Measurements from ENCODE around the gene TNIP2. TPM values are rescaled to one million over a fixed set of nuclear protein-coding genes. Genes with fewer than 3 reads are reported as not detected.

TNIP2 gene
- total and polyA plus RNA-seq, 3 donors from 2014 or later: 35.1 to 108 (median 99.7) TPM

DNA sequence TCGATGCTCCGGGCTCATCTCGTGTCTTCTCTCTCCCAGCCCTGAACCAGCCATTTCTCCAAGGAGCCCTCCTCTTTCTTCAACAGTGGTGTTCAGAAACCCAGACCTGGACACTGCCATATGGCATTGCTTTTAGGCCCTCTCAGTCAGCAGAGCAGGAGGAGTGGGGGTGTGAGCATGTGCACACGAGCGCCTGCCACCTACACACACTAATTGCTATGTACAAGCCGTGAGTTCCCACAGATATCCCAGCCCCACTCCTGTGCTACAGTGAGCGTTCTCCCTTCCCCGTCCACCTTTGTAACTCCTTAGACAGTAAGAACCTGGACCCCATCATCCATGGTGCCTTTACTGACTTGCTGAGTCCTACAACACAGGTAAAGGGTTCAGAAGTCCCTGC is 53.8 kb downstream of the TNIP2 start:
- Histone ChIP-seq H3K27ac (no peak overlapping the region), H3K4me3 (no peak overlapping the region), H3K4me1 (no peaks in the 10 kb centered on the region), H3K27me3 (no peaks in the 10 kb centered on the region), H3K9me3 (no peaks in the 10 kb centered on the region), H3K36me3 (ENCODE audit: low read depth, missing control alignments) (no peaks in the 10 kb centered on the region)
- TF ChIP-seq POLR2A (IDR thresholded peaks at IDR 0.05): no peak
- TF ChIP-seq, protein P1, sequence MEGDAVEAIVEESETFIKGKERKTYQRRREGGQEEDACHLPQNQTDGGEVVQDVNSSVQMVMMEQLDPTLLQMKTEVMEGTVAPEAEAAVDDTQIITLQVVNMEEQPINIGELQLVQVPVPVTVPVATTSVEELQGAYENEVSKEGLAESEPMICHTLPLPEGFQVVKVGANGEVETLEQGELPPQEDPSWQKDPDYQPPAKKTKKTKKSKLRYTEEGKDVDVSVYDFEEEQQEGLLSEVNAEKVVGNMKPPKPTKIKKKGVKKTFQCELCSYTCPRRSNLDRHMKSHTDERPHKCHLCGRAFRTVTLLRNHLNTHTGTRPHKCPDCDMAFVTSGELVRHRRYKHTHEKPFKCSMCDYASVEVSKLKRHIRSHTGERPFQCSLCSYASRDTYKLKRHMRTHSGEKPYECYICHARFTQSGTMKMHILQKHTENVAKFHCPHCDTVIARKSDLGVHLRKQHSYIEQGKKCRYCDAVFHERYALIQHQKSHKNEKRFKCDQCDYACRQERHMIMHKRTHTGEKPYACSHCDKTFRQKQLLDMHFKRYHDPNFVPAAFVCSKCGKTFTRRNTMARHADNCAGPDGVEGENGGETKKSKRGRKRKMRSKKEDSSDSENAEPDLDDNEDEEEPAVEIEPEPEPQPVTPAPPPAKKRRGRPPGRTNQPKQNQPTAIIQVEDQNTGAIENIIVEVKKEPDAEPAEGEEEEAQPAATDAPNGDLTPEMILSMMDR (IDR thresholded peaks at IDR 0.05): no peak
- intact Hi-C loops (cut with DNase I; ENCODE audit: low total_unique reads): no loop called here
- DNase-seq: no peak
- 93 to 94% methylated on average over 8 of the region's 8 CpGs for WGBS, 2 donors

DNA sequence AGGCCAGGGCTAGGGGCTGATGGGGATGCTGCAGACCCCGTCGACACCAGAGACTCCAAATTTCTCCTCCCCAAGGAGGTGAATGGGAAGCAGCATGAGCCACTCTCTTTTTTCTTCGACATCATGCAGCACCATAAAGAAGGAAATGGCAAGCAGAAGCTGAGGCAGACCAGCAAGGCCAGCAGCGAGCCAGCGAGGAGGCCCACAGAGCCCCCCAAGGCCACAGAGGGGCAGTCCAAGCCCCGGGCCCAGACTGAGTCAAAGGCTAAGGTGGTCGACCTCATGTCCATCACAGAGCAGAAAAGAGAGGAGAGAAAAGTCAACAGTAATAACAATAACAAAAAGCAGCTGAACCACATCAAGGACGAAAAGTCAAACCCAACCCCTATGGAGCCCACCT is 56.1 kb downstream of the TNIP2 start:
- Histone ChIP-seq H3K27me3 (no peaks in the 10 kb centered on the region), H3K4me1 (no peaks in the 10 kb centered on the region), H3K9me3 (no peaks in the 10 kb centered on the region), H3K27ac (no peak overlapping the region), H3K4me3 (no peak overlapping the region), H3K36me3 (ENCODE audit: low read depth, missing control alignments) (no peaks in the 10 kb centered on the region)
- WGBS, 2 donors: 86 to 89% methylated on average over 8 of the region's 8 CpGs
- intact Hi-C loops (cut with DNase I; ENCODE audit: low total_unique reads): no loop called here
- DNase-seq: no peak
- TF ChIP-seq, protein P1 (IDR thresholded peaks at IDR 0.05): no peak
- no peak for TF ChIP-seq POLR2A (IDR thresholded peaks at IDR 0.05)

DNA sequence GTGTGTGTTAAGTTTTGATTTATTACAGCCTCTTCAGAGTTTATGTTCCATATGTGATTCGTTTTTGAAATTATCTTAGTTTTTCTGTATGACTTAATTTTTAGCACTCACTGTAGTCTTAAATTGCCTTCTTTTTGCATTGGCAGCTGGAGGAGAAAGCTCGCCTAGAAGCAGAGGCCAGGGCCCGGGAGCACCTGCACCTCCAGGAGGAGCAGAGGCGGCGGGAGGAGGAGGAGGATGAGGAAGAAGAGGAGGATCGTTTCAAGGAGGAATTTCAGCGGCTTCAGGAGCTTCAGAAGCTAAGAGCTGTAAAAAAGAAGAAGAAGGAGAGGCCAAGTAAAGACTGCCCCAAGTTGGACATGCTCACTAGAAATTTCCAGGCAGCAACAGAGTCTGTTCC is 56.6 kb downstream of the TNIP2 start:
- H3K36me3 ChIP-seq (ENCODE audit: low read depth, missing control alignments): no peaks in the 10 kb centered on the region
- whole genome bisulfite sequencing, 2 donors: 78 to 82% methylated on average over 7 of the region's 7 CpGs
- no peak for DNase-seq
- TF ChIP-seq POLR2A (IDR thresholded peaks at IDR 0.05): no peak
- TF ChIP-seq, protein P1 (IDR thresholded peaks at IDR 0.05): no peak
- intact Hi-C loops (cut with DNase I; ENCODE audit: low total_unique reads): no loop called here
- H3K4me3 ChIP-seq: no peak overlapping the region
- no peaks in the 10 kb centered on the region for H3K4me1 ChIP-seq
- H3K9me3 ChIP-seq: no peaks in the 10 kb centered on the region
- no peaks in the 10 kb centered on the region for H3K27me3 ChIP-seq
- H3K27ac ChIP-seq: no peak overlapping the region

DNA sequence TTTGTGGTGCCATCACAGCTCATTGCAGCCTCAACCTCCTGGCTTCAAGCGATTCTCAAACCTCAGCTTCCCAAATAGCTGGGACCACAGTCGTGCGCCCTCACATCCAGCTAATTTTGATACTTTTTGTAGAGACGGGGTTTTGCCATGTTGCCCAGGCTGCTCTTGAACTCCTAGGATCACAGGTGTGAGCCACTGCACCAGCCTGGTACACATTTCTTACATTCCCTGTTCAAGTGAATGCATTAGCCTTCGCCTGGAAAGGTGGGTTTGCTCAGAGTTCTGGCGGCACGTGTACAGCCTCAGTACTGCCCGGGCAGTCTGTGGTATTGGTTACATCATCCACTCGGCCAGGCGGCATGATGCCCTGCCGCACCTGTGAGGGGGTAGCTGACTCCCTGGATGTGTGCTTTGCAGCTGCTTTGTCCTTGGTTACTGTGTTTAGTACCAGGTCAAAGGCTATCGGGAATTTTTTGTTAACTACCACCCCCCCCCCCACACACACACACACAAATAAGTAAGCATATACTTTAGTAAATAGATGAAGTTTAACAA is 57.1 kb downstream of the TNIP2 start:
- DNase-seq: no peak
- intact Hi-C loops (cut with DNase I; ENCODE audit: low total_unique reads): no loop called here
- 87 to 91% methylated on average over 12 of the region's 12 CpGs for WGBS, 2 donors

GRCh38 chr4:2698504-2698903 is 57.6 kb downstream of the TNIP2 start:
- intact Hi-C loops (cut with DNase I; ENCODE audit: low total_unique reads): no loop called here
- DNase-seq: no peak
- Histone ChIP-seq H3K9me3 (no peaks in the 10 kb centered on the region), H3K4me1 (no peaks in the 10 kb centered on the region), H3K27me3 (no peaks in the 10 kb centered on the region), H3K4me3 (no peak overlapping the region), H3K27ac (no peak overlapping the region), H3K36me3 (ENCODE audit: low read depth, missing control alignments) (no peaks in the 10 kb centered on the region)
- no peak for TF ChIP-seq POLR2A (IDR thresholded peaks at IDR 0.05)
- TF ChIP-seq, protein P1 (IDR thresholded peaks at IDR 0.05): no peak
- 71 to 74% methylated on average over 1 of the region's 1 CpG for WGBS, 2 donors

More for the DNA sequence above, 57.1 kb downstream of the TNIP2 start:
- H3K4me1 ChIP-seq: no peaks in the 10 kb centered on the region
- H3K4me3 ChIP-seq: no peak overlapping the region
- H3K27ac ChIP-seq: no peak overlapping the region
- no peaks in the 10 kb centered on the region for H3K27me3 ChIP-seq
- no peaks in the 10 kb centered on the region for H3K9me3 ChIP-seq
- no peak for TF ChIP-seq POLR2A (IDR thresholded peaks at IDR 0.05)
- TF ChIP-seq, protein P1 (IDR thresholded peaks at IDR 0.05): no peak
- no peaks in the 10 kb centered on the region for H3K36me3 ChIP-seq (ENCODE audit: low read depth, missing control alignments)
